ENCODE data around the gene TSPO2.

GRCh38 chr6:41036601-41037000, 5.7 kb upstream of the TSPO2 start:
- TF ChIP-seq CTCF (IDR thresholded peaks at IDR 0.05; ENCODE audit: low read depth, low read length, poor library complexity, severe bottlenecking) (no peak), EZH2phosphoT487 (IDR thresholded peaks at IDR 0.05; ENCODE audit: borderline replicate concordance, low read length) (no peak)

Data from DOHH2 (cell line).